ENCODE results near the gene VAV2.
A peak's percentile ranks its signal among the peaks of the same experiment; 100 is the strongest.

Gene VAV2

GRCh38 chr9:133717113-133718031, 274.8 kb downstream of the VAV2 start:
- TF ChIP-seq CTCF (conservative IDR thresholded peaks at IDR 0.05; ENCODE audit: control insufficient read depth, insufficient read depth, low read depth, low read length) = no peak
- DNase-seq (ENCODE audit: low read depth) = no peak
- H3K4me3 ChIP-seq (ENCODE audit: control insufficient read depth, low read depth, low read length) = no peak overlapping the region

GRCh38 chr9:133716564-133717112, 275.5 kb downstream of the VAV2 start:
- peak; percentile 37 for DNase-seq (ENCODE audit: low read depth)
- H3K4me3 ChIP-seq (ENCODE audit: control insufficient read depth, low read depth, low read length) = no peak overlapping the region

GRCh38 chr9:133715866-133716563, 276.1 kb downstream of the VAV2 start:
- peak; percentile 18 for DNase-seq (ENCODE audit: low read depth)
- TF ChIP-seq CTCF (conservative IDR thresholded peaks at IDR 0.05; ENCODE audit: control insufficient read depth, insufficient read depth, low read depth, low read length) = peak; percentile 42
- H3K4me3 ChIP-seq (ENCODE audit: control insufficient read depth, low read depth, low read length) = no peak overlapping the region

More at GRCh38 chr9:133716564-133717112, 275.5 kb downstream of the VAV2 start:
- TF ChIP-seq CTCF (conservative IDR thresholded peaks at IDR 0.05; ENCODE audit: control insufficient read depth, insufficient read depth, low read depth, low read length) = no peak

- no peak for TF ChIP-seq CTCF (conservative IDR thresholded peaks at IDR 0.05; ENCODE audit: control insufficient read depth, insufficient read depth, low read depth, low read length)
- H3K4me3 ChIP-seq (ENCODE audit: control insufficient read depth, low read depth, low read length) = no peak overlapping the region
- peak; percentile 67 for DNase-seq (ENCODE audit: low read depth)
Measured at GRCh38 chr9:133715295-133715865, 276.7 kb downstream of the VAV2 start.

- TF ChIP-seq CTCF (conservative IDR thresholded peaks at IDR 0.05; ENCODE audit: control insufficient read depth, insufficient read depth, low read depth, low read length) = no peak
- DNase-seq (ENCODE audit: low read depth) = peak; percentile 88
Measured at GRCh38 chr9:133714606-133715294, 277.4 kb downstream of the VAV2 start.

GRCh38 chr9:133713960-133714495, 278.1 kb downstream of the VAV2 start:
- H3K4me3 ChIP-seq (ENCODE audit: control insufficient read depth, low read depth, low read length) = no peak overlapping the region
- no peak for DNase-seq (ENCODE audit: low read depth)
- no peak for TF ChIP-seq CTCF (conservative IDR thresholded peaks at IDR 0.05; ENCODE audit: control insufficient read depth, insufficient read depth, low read depth, low read length)

More at GRCh38 chr9:133714606-133715294, 277.4 kb downstream of the VAV2 start:
- H3K4me3 ChIP-seq (ENCODE audit: control insufficient read depth, low read depth, low read length) = no peak overlapping the region

Data from fibroblast of mammary gland (primary cell).